SK-N-SH (cell line): ENCODE measurements around the gene SLC24A1.

Source experiments
- CTCF ChIP-seq: fragments of 200-600 bp; sonication (generic); IDR thresholded peaks from 2 replicates; pipeline ENCODE4 v1.6.1; 2017; ENCODE audit warnings: antibody characterized with exemption, mild to moderate bottlenecking, moderate library complexity
- FOSL2 ChIP-seq: IDR thresholded peaks from 2 replicates; pipeline ENCODE4 v1.4.0; 2012; ENCODE audit warnings: low read depth, mild to moderate bottlenecking, moderate library complexity, borderline replicate concordance
- MAX ChIP-seq: IDR thresholded peaks from 2 replicates; pipeline ENCODE4 v1.4.0; 2012; ENCODE audit warnings: low read depth
- MEF2A ChIP-seq: IDR thresholded peaks from 2 replicates; pipeline ENCODE4 v1.4.0; 2012; ENCODE audit warnings: low read depth, borderline replicate concordance
- NRF1 ChIP-seq: IDR thresholded peaks from 2 replicates; pipeline ENCODE4 v1.6.1; 2012; ENCODE audit warnings: low read depth, mild to moderate bottlenecking, low read length
- POLR2AphosphoS5 ChIP-seq: IDR thresholded peaks from 2 replicates; pipeline ENCODE4 v1.6.1; 2012; ENCODE audit warnings: low read depth, low read length
- REST ChIP-seq: IDR thresholded peaks from 2 replicates; pipeline ENCODE4 v1.6.1; 2012; ENCODE audit warnings: mild to moderate bottlenecking, low read depth, low read length, moderate library complexity
- SIN3A ChIP-seq: IDR thresholded peaks from 2 replicates; pipeline ENCODE4 v1.6.1; 2012; ENCODE audit warnings: low read depth, mild to moderate bottlenecking, low read length, moderate library complexity, borderline replicate concordance
- TAF1 ChIP-seq: IDR thresholded peaks from 2 replicates; pipeline ENCODE4 v1.6.1; 2012; ENCODE audit warnings: low read depth, mild to moderate bottlenecking, low read length, moderate library complexity, borderline replicate concordance
- TCF12 ChIP-seq: IDR thresholded peaks from 2 replicates; pipeline ENCODE4 v1.4.0; 2012
- USF2 ChIP-seq: fragments of 150-350 bp; IDR thresholded peaks from 2 replicates; pipeline ENCODE4 v1.6.1; 2017; ENCODE audit warnings: antibody characterized with exemption, low read length, low read depth, borderline replicate concordance

GRCh38 chr15:65682404-65682911 is 60.7 kb downstream of the SLC24A1 start:
- no peak for TF ChIP-seq MEF2A
- no peak for TF ChIP-seq CTCF
- no peak for TF ChIP-seq REST
- TF ChIP-seq POLR2AphosphoS5, result no peak
- no peak for TF ChIP-seq NRF1
- no peak for TF ChIP-seq TCF12
- TF ChIP-seq USF2, result no peak
- TF ChIP-seq MAX, result no peak
- no peak for TF ChIP-seq TAF1
- TF ChIP-seq SIN3A, result no peak
- no peak for TF ChIP-seq FOSL2
